Stimulated activated naive CD4-positive, alpha-beta T cell (primary cell): ENCODE results near the gene VPS13A.
"Not testable (repeated sequence)": the region's sequence is repeated elsewhere in the genome, so short reads cannot be mapped to it uniquely, and the experiment has no call there.

ENCODE experiments used
- DNase-seq, 6 experiments: peaks; one replicate each; lab custom pipeline; 2025; lab: John Stamatoyannopoulos, UW

The VPS13A gene

DNA sequence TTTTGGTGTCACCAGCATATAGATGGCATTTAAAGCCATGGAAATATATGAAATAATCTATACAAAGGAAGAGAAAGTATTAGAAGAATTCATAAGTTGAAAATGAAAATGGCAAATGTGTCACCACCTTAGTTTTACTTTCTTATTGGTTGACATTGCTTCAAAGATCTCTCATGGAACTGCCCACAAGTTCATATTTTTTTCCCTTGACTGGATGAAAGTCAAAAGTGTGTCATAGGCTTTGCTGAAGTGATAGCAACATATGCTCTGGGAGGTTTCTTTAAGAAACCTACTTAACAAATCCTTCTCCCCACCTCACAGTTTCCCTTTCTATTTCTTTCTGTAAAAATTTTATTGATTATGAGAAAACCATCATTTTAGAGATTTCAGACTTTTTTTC is 127.2 kb downstream of the VPS13A start:
- DNase-seq: no peak

DNA sequence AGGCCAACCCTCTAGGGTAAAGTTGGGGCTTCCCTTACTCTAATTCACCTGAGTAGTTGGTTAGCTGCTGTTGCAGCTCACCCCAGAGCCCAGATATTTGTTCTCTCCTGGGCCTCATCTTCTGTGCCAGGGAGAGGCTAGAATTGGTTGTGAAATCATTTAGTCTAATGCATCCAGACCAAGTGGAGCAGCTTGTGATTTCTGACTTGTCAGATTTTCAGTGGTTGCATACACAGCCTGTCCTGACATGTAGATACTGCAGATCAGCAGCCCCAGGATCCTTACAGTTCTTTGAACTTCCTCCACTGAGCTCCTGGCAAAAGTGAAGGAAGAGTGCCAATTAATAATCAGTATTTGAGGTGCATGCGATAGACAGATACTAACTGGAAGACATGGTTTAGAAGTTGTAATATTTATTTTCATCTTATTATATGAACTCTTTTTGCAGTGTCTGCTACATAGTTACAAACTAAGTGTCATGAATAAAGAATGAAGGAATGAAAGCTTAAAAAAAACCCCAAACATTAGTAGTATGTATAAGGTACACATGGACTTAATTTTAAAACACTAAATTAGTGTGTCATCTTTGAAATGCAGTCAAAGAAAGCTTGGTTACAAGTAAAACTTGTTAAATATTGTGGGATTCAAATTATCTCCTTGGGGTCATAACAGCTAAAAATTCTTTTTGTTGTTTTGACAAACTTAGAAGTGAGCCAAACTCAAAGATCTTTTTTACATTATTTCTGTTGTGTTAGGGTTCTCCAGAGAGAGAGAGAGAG is 128.5 kb downstream of the VPS13A start:
- DNase-seq: no peak

DNA sequence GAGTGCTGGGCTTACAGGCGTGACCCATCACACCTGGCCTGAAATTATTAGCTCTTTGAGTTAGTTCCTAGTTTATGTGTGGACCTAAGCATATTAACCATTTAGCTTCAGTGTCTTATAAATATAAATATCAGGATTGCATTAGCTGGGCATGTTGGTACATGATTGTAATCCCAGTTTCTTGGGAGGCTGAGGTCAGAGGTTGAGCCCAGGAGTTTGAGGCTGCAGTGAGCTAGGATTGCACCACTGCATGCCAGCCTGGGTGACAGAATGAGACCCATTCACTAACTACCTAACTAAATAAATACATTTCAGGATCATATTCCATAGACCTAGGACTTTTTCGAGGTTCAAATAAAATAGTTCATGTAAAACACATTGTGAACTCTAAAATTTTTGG is 129.8 kb downstream of the VPS13A start:
- no peak for DNase-seq

DNA sequence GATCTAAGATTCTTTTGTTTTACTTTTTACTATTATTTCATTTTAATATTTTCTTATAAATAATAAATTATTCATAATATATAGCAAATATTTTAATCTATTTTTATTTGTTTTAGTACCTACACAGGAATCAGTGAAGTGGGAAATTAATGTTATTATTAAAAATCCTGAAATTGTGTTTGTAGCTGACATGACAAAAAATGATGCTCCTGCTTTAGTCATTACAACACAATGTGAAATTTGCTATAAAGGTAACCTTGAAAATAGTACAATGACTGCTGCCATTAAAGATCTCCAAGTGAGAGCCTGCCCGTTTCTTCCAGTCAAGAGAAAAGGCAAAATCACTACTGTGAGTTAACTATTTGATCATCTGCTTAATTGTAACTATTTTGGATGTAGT is 138.7 kb downstream of the VPS13A start:
- DNase-seq: no peak

DNA sequence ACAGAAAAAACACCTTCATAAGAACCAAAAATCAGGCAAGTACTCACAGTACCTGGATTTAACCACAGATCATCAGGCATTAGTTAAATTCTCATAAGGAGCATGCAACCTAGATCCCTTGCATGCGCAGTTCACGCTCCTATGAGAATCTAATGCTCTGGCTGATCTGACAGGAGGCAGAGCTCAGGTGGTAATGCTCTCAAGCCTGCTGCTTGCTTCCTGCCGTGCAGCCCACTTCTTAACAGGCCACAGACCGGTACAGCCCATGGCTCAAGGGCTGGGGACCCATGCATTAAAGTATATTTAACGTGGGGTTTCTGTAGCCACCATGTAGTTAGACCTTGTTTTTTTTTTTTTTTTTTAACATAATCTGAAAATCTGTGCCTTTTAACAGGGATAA is 147.7 kb downstream of the VPS13A start:
- no peak for DNase-seq

DNA sequence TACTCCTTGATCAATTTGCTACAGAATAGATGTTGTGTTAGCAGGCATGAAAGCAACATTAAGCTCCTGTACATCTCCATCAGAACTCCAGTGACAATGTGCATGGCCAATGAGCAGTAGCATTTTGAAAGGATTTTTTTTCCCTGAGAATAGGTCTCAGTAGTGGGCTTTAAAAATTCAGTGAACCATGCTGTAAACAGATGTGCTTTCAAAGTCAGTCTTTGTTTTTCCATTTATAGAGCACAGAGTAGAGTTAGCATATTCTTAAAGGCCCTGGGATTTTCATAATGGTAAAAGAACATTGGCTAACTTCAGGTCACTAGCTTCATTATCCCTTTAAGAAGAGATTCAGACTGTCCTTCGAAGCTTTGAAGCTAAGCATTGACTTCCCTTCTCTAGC is 150.8 kb downstream of the VPS13A start:
- no peak for DNase-seq

DNA sequence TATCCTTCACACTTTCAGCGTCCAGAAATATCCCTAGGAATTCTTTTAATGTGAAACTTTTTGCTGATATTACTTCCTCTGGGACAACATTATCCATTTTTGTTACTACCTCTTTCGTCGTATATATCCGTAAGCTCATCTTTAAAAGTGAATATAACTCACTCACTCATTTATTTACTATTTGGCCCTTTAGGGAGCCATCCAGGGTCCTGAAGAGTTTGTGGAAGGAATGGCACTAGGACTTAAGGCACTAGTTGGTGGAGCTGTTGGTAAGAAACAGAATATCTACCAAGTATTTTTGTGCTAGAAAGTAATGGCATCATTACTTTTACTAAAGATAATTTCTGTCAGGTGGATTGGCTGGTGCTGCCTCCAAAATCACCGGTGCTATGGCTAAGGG is 192.7 kb downstream of the VPS13A start:
- no peak for DNase-seq

DNA sequence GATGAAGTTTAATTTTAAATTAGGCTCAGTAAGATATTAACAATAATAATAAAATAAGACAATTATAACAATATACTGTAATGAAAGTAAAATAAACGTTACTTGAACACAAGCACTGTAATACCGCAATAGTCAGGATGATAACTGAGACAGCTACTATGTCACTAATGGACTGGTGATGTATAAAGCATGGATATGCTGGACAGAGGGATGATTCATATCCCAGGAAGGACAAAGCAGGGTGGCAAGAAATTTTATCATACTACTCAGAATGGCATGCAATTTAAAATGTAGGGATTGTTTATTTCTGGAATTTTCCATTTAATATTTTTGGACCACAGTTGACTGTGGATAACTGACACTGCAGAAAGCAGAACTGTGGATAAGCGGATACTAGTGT is 196.9 kb downstream of the VPS13A start:
- no peak for DNase-seq

DNA sequence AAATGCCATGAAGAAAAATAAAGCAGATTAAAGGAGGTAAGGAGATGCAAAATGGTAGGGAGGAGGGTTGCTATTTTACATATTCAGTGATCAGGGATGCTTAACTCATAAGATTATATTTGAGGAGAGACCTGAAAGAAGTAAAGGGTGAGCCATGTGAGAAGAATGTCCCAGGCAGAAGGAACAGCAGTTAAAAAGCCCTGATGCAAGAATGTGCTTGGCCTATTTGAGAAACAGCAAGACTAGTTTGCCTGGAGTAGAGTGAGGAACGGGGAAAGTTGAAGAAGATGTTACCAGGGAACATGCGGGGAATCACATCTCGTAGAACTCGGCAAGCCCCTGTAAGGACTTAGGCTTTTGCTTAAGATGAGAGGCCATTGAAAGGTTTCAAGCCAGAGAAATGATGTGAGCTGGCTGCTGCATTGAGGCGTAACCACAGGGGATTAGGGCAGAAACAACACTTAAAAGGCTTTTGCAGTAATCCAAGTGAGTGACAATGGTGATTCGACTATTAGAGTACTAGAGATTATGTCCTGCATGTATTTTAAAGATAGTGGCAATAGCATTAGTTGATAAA is 198.7 kb downstream of the VPS13A start:
- DNase-seq: no peak

DNA sequence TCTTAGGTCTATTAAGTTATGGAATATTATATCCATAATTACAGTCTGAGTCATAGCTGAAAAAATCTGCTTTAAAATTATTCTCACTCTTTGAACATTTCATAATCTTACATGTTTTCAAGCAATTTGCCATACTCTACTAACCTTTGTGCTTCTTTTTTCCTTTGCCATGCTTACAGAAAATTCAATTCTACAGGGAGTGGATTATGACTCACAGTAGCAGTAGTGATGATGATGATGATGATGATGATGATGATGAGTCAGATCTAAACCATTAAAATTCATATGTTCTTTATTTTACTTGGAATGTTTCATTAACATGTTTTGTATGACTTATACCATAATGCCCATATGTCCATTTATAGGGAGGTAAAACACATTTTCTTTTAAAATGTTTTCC is 207.1 kb downstream of the VPS13A start:
- no peak for DNase-seq

DNA sequence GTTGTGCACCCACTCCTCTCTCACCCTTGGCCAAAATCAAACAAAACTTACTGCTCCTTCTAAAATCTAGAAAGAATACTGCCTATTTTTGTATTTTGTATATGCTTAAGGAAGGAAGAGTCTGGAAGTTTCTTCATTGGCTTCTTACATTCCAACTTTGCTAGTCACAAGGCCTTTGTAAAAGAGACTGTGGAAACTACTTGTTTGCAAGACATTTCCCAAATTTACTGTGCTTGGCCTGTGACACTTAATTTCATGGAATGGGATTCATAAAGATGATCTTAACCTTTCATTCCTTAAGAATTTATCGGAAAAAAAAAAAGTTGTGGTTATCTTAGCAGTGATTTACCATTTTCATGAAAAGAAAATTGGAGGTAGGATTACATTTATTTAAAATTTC is 208.9 kb downstream of the VPS13A start:
- no peak for DNase-seq

DNA sequence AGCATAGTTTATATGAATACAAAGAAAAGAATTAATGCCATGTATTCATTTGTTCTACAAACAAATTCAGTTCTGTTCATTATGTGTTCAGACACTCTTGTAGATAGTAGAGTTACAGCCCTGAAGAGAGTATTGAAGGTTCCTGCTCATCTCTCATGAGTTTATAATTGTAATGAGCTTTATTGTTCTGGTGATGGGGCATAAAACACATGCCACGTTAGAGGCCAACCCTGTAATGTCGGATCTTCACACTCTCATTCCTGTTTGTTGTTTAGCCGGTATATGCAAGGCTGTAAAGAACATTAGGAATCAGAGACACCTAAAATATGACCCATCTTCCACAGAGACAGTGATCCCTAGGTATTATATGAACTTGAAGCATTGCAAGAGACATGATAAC is 214.5 kb downstream of the VPS13A start:
- DNase-seq: no peak

DNA sequence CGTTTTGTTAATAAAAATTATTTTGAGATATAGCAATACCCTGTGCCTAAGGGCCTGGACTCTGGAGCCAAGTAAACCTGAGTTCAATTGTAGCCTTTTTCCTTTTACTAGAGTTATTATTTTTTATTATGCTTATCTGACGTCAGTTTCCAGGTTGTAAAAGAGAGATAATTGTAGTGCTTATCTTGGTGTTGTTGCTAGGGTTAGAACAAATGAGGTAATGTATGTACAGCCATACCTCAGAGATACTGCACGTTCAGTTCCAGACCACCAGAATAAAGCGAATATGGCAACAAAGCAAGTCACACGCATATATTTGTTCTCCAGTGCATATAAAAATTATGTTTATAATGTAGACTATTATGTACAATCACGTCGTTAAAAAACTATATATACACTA is 215.0 kb downstream of the VPS13A start:
- no peak for DNase-seq

DNA sequence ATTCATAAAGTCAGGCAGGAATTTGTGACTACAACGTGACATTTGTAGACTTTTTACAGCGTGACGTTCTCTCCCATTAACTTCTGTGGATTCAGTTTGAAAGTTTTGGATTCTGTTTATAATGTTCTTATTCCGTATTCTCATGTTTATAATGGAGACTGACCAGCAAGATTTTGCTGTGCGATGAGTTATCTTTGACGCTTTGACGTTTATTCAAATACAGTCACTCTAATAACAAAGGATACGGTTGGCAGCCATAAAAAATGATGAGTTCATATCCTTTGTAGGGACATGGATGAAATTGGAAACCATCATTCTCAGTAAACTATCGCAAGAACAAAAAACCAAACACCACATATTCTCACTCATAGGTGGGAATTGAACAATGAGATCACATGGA is 221.2 kb downstream of the VPS13A start:
- DNase-seq: not testable (repeated sequence)

DNA sequence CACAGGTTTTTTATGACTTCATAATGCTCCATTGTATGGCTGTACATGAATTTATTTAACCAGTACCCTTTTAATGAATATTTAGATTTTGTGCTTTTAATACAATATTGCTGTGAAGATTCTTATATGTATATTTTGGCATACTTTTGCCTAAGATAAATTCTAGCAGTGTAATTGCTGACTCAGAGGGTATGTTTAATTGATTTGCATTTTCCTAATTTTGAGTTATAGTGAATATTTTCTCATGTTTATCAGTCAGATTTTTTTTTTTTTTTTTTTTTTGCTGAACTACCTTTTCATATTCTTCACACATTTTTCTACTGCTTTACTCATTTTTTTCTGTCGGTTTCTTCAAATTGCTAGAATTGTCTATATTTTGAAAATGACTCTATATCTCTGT is 222.6 kb downstream of the VPS13A start:
- no peak for DNase-seq

DNA sequence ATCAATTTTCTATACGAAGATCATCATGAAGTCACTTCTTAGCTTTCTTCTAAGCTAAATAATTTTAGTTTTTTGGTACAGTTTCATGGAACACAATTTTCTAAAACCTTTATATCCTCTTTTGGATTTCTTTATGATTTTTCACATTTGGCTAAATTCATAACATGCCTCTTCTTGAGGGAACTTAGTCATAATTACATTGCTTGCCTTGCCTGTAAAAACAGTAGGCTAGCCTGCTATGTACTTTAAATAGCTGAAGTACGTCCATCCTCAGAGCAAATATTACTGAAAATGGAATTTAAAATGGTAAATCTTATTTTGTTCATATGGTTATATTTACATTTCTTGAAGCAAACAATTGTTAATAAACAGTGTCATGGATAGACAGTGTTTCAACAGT is 225.0 kb downstream of the VPS13A start:
- DNase-seq: no peak

DNA sequence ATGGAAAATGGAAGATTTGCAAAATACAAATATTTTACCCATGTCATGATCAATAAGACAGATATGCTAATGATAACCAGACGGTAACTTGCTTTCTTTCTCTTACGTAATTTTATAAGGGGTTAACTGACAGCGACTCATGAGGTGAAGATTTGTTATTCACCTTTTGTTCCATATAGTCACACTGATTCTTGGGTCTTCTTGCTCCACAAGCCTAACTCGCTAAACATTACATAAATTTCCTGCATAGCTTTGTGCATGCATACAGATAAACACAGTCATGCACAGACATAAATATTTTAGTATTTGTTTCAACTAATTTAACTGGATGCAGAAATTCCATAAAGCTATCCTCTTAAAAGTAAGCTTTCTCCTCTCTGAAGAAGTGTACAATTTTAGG is 225.9 kb downstream of the VPS13A start:
- DNase-seq: no peak

DNA sequence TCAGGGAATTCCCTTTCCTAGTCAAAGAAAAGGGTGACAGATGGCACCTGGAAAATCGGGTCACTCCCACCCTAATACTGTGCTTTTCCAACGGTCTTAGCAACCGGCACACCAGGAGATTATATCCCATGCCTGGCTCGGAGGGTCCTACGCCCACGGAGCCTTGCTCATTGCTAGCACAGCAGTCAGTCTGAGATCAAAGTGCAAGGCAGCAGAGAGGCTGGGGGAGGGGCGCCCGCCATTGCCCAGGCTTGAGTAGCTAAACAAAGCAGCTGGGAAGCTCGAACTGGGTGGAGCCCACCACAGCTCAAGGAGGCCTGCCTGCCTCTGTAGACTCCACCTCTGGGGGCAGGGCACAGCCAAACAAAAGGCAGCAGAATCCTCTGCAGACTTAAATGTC is 231.2 kb downstream of the VPS13A start:
- DNase-seq: not testable (repeated sequence)

DNA sequence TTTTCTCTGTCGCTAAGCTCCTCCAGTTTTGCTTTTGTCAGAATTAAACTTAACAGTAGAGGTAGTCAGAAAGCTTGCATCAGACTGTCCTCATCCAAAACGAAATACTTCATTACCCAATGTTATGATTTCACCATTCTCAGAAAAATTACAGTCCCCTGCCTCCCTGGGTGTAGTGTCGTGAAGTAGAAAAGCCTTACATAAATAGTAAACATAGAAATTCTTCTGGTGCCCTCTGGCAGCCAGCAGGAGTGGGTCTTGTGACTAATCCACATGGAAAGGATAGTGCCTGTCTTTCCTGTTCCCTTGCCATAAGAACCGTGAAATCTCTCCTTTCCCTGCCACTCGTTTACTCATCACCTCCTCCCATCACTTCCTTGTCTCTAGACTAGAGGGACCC is 240.2 kb downstream of the VPS13A start:
- no peak for DNase-seq

DNA sequence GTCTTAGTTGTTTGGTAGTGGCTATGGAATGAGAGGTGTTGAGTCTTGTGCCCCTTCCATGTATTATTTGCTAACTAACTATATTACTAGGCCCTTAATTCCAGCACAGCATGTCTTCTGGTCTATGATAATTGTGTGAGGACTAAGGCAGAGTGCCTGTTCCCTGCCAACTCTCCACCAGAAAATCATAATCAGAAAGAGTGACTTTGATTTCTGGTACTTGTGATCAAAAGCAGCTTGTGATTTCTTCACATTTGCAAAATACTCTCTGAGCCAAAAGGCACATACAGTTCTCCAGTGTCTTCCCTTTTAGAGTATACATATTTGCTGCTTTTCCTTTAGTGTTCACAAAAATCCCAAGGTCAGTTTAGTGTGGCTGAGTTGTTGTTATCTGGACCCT is 240.9 kb downstream of the VPS13A start:
- no peak for DNase-seq

DNA sequence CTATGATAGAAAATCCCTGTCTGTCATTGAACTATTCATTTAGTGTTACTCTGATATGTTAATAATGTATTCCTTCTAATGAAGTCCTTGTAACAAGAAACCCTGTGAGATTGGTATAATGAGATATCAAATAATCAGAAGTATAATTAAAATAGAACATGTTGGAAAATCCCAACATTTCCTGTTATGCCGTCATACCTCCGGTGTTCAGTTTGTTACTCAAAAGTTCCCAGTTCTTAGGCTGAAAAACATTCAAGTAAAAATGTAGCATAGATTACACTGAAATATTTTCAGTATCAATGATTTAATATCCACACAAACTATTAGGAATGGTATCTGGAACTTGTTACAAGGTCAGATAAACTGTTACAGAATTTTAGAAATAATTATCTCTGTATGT is 243.3 kb downstream of the VPS13A start:
- DNase-seq: no peak

DNA sequence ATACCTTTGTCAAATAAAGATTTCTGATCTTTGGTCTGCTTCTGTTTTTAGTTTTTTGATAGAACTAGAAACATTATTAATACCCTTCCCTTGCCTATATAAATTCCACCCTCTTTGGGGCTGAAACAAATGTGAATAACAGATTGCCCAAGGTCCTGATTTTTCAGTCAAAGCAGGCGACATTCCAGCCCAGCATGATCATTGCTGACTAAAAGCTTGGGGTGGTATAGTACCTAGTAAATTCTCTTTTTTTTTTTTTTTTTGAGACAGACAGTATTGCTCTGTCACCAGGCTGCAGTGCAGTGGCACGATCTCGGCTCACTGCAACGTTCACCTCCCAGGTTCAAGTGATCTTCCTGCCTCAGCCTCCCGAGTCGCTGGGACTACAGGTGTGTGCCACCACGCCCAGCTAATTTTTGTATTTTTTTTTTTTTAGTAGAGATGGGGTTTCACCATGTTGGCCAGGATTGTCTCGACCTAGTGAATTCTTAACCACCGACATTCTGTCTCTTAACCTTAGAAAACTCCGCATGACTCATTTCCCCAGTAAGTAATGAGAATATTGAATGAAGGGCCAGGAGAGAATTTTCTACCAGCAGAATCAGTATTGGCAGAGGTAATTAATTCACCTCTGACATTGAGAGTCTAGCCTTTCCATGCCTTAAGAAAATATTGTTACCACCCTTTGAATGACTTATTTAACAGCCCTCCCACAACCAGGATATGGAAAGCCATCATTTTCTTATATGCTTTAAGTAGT is 244.4 kb downstream of the VPS13A start:
- no peak for DNase-seq

DNA sequence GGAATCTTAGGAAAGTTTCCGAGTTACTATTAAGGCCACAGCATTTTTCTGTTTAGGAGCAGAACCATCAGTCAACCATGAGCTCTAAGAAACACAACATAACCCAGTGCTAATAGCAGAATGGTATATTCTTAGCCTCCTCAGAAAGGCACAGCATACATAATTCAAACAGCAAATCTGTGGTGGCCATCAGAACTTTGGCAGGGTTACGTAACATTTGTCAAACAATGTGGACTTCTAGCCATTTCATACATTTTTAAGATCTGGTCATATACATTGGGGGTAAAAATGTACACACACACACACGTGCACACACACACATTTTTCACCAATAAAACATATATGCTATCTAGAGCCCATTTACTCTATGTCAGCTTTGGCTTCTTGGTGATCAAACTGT is 245.6 kb downstream of the VPS13A start:
- no peak for DNase-seq
